ENCODE data around the gene ITGB7.

- TF ChIP-seq POLR2A (IDR thresholded peaks at IDR 0.05) = no peak
- TF ChIP-seq CTCF (IDR thresholded peaks at IDR 0.05) = no peak
These were observed 18.0 kb upstream of the ITGB7 start for GRCh38 chr12:53224897-53225634.

Measured in body of pancreas (tissue), 4 donors.